Measurements from ENCODE around the gene MEGF9. TPM values are rescaled to one million over a fixed set of nuclear protein-coding genes. Genes with fewer than 3 reads are reported as not detected.

The MEGF9 gene
- total RNA-seq, 1 donor from 2014 or later: 17.7 TPM

- Histone ChIP-seq H3K79me2 (ENCODE audit: insufficient read depth, low read length) (peaks cover 23% of the 10 kb centered on the region), H4K20me1 (ENCODE audit: insufficient read depth, low read length) (peaks cover 13% of the 10 kb centered on the region), H2AFZ (ENCODE audit: low read depth, low read length) (no peak overlapping the region), H3K4me1 (ENCODE audit: insufficient read depth, low read length) (peaks cover 13% of the 10 kb centered on the region), H3K36me3 (ENCODE audit: insufficient read depth, low read length) (no peaks in the 10 kb centered on the region), H3K27ac (ENCODE audit: low read depth, low read length) (no peak overlapping the region), H3K9me3 (ENCODE audit: insufficient read depth, low read depth, low read length) (no peaks in the 10 kb centered on the region), H3K4me3 (ENCODE audit: insufficient read depth, low read depth, low read length) (no peak overlapping the region), H3K4me2 (ENCODE audit: low read length) (no peak overlapping the region), H3K9ac (ENCODE audit: low read length) (no peak overlapping the region), H3K27me3 (ENCODE audit: insufficient read depth, low read length) (no peaks in the 10 kb centered on the region)
- Mint-ChIP-seq H3K4me3 (ENCODE audit: unreplicated experiment) (no peak overlapping the region), H3K9me3 (ENCODE audit: unreplicated experiment) (no peaks in the 10 kb centered on the region), H3K36me3 (ENCODE audit: low read depth, unreplicated experiment) (no peaks in the 10 kb centered on the region), H3K27me3 (ENCODE audit: low read depth, unreplicated experiment) (no peaks in the 10 kb centered on the region), H3K4me1 (ENCODE audit: low read depth, unreplicated experiment) (peaks cover 7% of the 10 kb centered on the region), H3K27ac (ENCODE audit: unreplicated experiment) (peak overlapping the region; percentile 44)
- FAIRE-seq: no peak
- TF ChIP-seq CTCF (IDR thresholded peaks at IDR 0.05; ENCODE audit: insufficient read depth, low read depth, low read length) (no peak), EZH2 (IDR thresholded peaks at IDR 0.05; ENCODE audit: insufficient read depth, low read length) (no peak)
- DNase-seq (ENCODE audit: low read depth): no peak
These were observed 2.2 kb upstream of the MEGF9 start for GRCh38 chr9:120716483-120716882.

- Histone ChIP-seq H2AFZ (ENCODE audit: low read depth, low read length) (peak overlapping the region; percentile 93), H3K36me3 (ENCODE audit: insufficient read depth, low read length) (no peaks in the 10 kb centered on the region), H3K4me2 (ENCODE audit: low read length) (peak overlapping the region; percentile 95), H3K27me3 (ENCODE audit: insufficient read depth, low read length) (no peaks in the 10 kb centered on the region), H3K27ac (ENCODE audit: low read depth, low read length) (peak overlapping the region; percentile 74), H3K4me1 (ENCODE audit: insufficient read depth, low read length) (peaks cover 13% of the 10 kb centered on the region), H3K9ac (ENCODE audit: low read length) (peak overlapping the region; percentile 92), H3K79me2 (ENCODE audit: insufficient read depth, low read length) (peaks cover 33% of the 10 kb centered on the region), H3K4me3 (ENCODE audit: insufficient read depth, low read depth, low read length) (peak overlapping the region; percentile 76), H3K9me3 (ENCODE audit: insufficient read depth, low read depth, low read length) (no peaks in the 10 kb centered on the region), H4K20me1 (ENCODE audit: insufficient read depth, low read length) (peaks cover 13% of the 10 kb centered on the region)
- no peak for TF ChIP-seq EZH2 (IDR thresholded peaks at IDR 0.05; ENCODE audit: insufficient read depth, low read length)
- no peak for TF ChIP-seq CTCF (IDR thresholded peaks at IDR 0.05; ENCODE audit: insufficient read depth, low read depth, low read length)
- Mint-ChIP-seq H3K27ac (ENCODE audit: unreplicated experiment) (no peak overlapping the region), H3K9me3 (ENCODE audit: unreplicated experiment) (no peaks in the 10 kb centered on the region), H3K27me3 (ENCODE audit: low read depth, unreplicated experiment) (no peaks in the 10 kb centered on the region), H3K4me1 (ENCODE audit: low read depth, unreplicated experiment) (peaks cover 7% of the 10 kb centered on the region), H3K4me3 (ENCODE audit: unreplicated experiment) (peak overlapping the region; percentile 76), H3K36me3 (ENCODE audit: low read depth, unreplicated experiment) (no peaks in the 10 kb centered on the region)
- DNase-seq (ENCODE audit: low read depth) (peak; percentile 65), FAIRE-seq (no peak)
These were observed 1.2 kb upstream of the MEGF9 start for GRCh38 chr9:120715389-120715924.

GRCh38 chr9:120714846-120715388, 647 bp upstream of the MEGF9 start:
- Histone ChIP-seq H3K4me2 (ENCODE audit: low read length) (peak overlapping the region; percentile 95), H3K4me1 (ENCODE audit: insufficient read depth, low read length) (peaks cover 13% of the 10 kb centered on the region), H3K4me3 (ENCODE audit: insufficient read depth, low read depth, low read length) (peak overlapping the region; percentile 76), H3K9ac (ENCODE audit: low read length) (peak overlapping the region; percentile 92), H3K36me3 (ENCODE audit: insufficient read depth, low read length) (no peaks in the 10 kb centered on the region), H3K9me3 (ENCODE audit: insufficient read depth, low read depth, low read length) (no peaks in the 10 kb centered on the region), H4K20me1 (ENCODE audit: insufficient read depth, low read length) (peaks cover 13% of the 10 kb centered on the region), H3K27me3 (ENCODE audit: insufficient read depth, low read length) (no peaks in the 10 kb centered on the region), H3K27ac (ENCODE audit: low read depth, low read length) (peak overlapping the region; percentile 74), H3K79me2 (ENCODE audit: insufficient read depth, low read length) (peaks cover 36% of the 10 kb centered on the region), H2AFZ (ENCODE audit: low read depth, low read length) (peak overlapping the region; percentile 93)
- peaks cover 7% of the 10 kb centered on the region for H3K4me1 Mint-ChIP-seq (ENCODE audit: low read depth, unreplicated experiment)
- no peak for DNase-seq (ENCODE audit: low read depth)
- no peaks in the 10 kb centered on the region for H3K27me3 Mint-ChIP-seq (ENCODE audit: low read depth, unreplicated experiment)
- H3K36me3 Mint-ChIP-seq (ENCODE audit: low read depth, unreplicated experiment): no peaks in the 10 kb centered on the region
- FAIRE-seq: no peak
- H3K4me3 Mint-ChIP-seq (ENCODE audit: unreplicated experiment): peak overlapping the region; percentile 76
- TF ChIP-seq EZH2 (IDR thresholded peaks at IDR 0.05; ENCODE audit: insufficient read depth, low read length) (no peak), CTCF (IDR thresholded peaks at IDR 0.05; ENCODE audit: insufficient read depth, low read depth, low read length) (no peak)
- H3K27ac Mint-ChIP-seq (ENCODE audit: unreplicated experiment): no peak overlapping the region
- H3K9me3 Mint-ChIP-seq (ENCODE audit: unreplicated experiment): no peaks in the 10 kb centered on the region

Measured in astrocyte (in vitro differentiated cells and primary cell).